ENCODE data around the gene SRRT. TPM values are rescaled to one million over a fixed set of nuclear protein-coding genes. Genes with fewer than 3 reads are reported as not detected.

SRRT gene
- total and polyA plus RNA-seq, 2 donors (not counting 3 experiments of a cell fraction or from before 2014, with no cell fraction given): 58.6 to 199 TPM

- H3K9ac ChIP-seq (replicated peaks; ENCODE audit: extremely low read depth, insufficient read depth, low read length): no peak overlapping the region
- dilution Hi-C loops (cut with MboI; ENCODE audit: extremely low pct_ligation_motif_present, low sequenced_read_pairs) (no loop called here), intact Hi-C loops (cut with micrococcal nuclease) (loop anchor here (10.0 kb wide), 1 partner anchor 277 kb away; the partner anchor contains the start of genes FBXO24 and LRCH4)
- no peak overlapping the region for H3K4me3 ChIP-seq (replicated peaks in 1 of 3; ENCODE audit: insufficient read depth in 1 of 3, low read depth in 1 of 3, low read length in 3 of 3)
- ChIA-PET CTCF (interaction anchor here (1.1 to 1.6 kb wide), 2 partner anchors 9 to 62 kb away, joined by 6 read pairs; partner anchors contain the start of gene SLC12A9), POLR2A (interaction anchor here (0.6 to 0.7 kb wide), 2 partner anchors 14 to 25 kb away, joined by 3 to 4 read pairs; partner anchors contain the start of gene SRRT)
- no peak for DNase-seq (ENCODE audit: low read depth, low spot score)
- H4K20me1 ChIP-seq (replicated peaks; ENCODE audit: control insufficient read depth, extremely low read depth, insufficient read depth, low read length): no peaks in the 10 kb centered on the region
- no peak overlapping the region for H3K27ac ChIP-seq (ENCODE audit: insufficient read depth, low read depth, low read length)
- no peak for TF ChIP-seq GATA2 (IDR thresholded peaks at IDR 0.05; ENCODE audit: insufficient read depth, insufficient read length, low read depth, low read length)
- TF ChIP-seq POLR2A (IDR thresholded peaks at IDR 0.05; ENCODE audit: low read depth, low read length): no peak
- no peak for TF ChIP-seq FOS (IDR thresholded peaks at IDR 0.05; ENCODE audit: borderline replicate concordance, insufficient read depth, low read length)
- TF ChIP-seq JUN (IDR thresholded peaks at IDR 0.05; ENCODE audit: borderline replicate concordance, insufficient read depth, insufficient read length, low read depth): no peak
- TF ChIP-seq MAX (IDR thresholded peaks at IDR 0.05; ENCODE audit: insufficient read depth, insufficient read length): no peak
- no peak for TF ChIP-seq CTCF (IDR thresholded peaks at IDR 0.05; ENCODE audit: extremely low read depth in 1 of 2, insufficient read depth in 1 of 2, low read depth in 1 of 2, low read length in 2 of 2)
- no peak for FAIRE-seq
- H3K4me1 ChIP-seq (ENCODE audit: control insufficient read depth, extremely low read depth, insufficient read depth, low read length): peaks cover 24% of the 10 kb centered on the region
- H3K36me3 ChIP-seq (ENCODE audit: control insufficient read depth in 2 of 2, extremely low read depth in 1 of 2, insufficient read depth in 2 of 2, low read length in 2 of 2): peaks cover 5 to 7% of the 10 kb centered on the region in 2 experiments
- H3K9me3 ChIP-seq (replicated peaks; ENCODE audit: control insufficient read depth, insufficient read depth, low read length): no peaks in the 10 kb centered on the region
- H3K79me2 ChIP-seq (ENCODE audit: control insufficient read depth, insufficient read depth, low read length): no peaks in the 10 kb centered on the region
- H3K9me1 ChIP-seq (replicated peaks; ENCODE audit: control insufficient read depth, extremely low read depth, insufficient read depth, low read length): no peaks in the 10 kb centered on the region
- no peak overlapping the region for H2AFZ ChIP-seq (ENCODE audit: low read depth, low read length)
- no peak overlapping the region for H3K4me2 ChIP-seq (ENCODE audit: insufficient read depth, low read length)
- no TSS peak for BruUV-seq (replicated peaks)
- H3K27me3 ChIP-seq (ENCODE audit: control insufficient read depth in 2 of 2, insufficient read depth in 2 of 2, low read length in 2 of 2): no peaks in the 10 kb centered on the region
Measured at GRCh38 chr7:100861616-100861985, 13.3 kb upstream of the SRRT start.
